Astrocyte (in vitro differentiated cells and primary cell): ENCODE measurements around the gene NTRK3. TPM values are rescaled to one million over a fixed set of nuclear protein-coding genes. Genes with fewer than 3 reads are reported as not detected.

Experiments
- DNase-seq: peaks from one replicate; pipeline ENCODE4 v3.0.0-alpha.2; 2010; ENCODE audit warnings: low read depth
- FAIRE-seq: peaks from 2 replicates; lab custom pipeline; 2011; peaks lifted over from hg19 to GRCh38; lab: Jason Lieb, UNC
- H2AFZ ChIP-seq: 2 replicates; pipeline ENCODE4 v1.6.0; 2012; ENCODE audit warnings: low read depth, low read length, inconsistent platforms
- H3K27ac ChIP-seq: 2 replicates; pipeline ENCODE4 v1.5.1; 2011; ENCODE audit warnings: low read depth, low read length, inconsistent platforms
- H3K27me3 ChIP-seq: 2 replicates; pipeline ENCODE4 v1.6.0; 2011; ENCODE audit warnings: low read length, inconsistent platforms; ENCODE audit not compliant: insufficient read depth
- H3K36me3 ChIP-seq: 2 replicates; pipeline ENCODE4 v1.5.1; 2011; ENCODE audit warnings: low read length, inconsistent platforms; ENCODE audit not compliant: insufficient read depth
- H3K4me1 ChIP-seq: 2 replicates; pipeline ENCODE4 v1.5.1; 2011; ENCODE audit warnings: low read length, inconsistent platforms; ENCODE audit not compliant: insufficient read depth
- H3K4me2 ChIP-seq: 2 replicates; pipeline ENCODE4 v1.6.0; 2012; ENCODE audit warnings: low read length, inconsistent platforms
- H3K4me3 ChIP-seq: 2 replicates; pipeline ENCODE4 v1.5.1; 2011; ENCODE audit warnings: low read depth, mild to moderate bottlenecking, low read length, inconsistent platforms; ENCODE audit not compliant: insufficient read depth
- H3K79me2 ChIP-seq: 2 replicates; pipeline ENCODE4 v1.6.0; 2012; ENCODE audit warnings: mild to moderate bottlenecking, low read length, inconsistent platforms; ENCODE audit not compliant: insufficient read depth
- H3K9ac ChIP-seq: 2 replicates; pipeline ENCODE4 v1.6.0; 2012; ENCODE audit warnings: mild to moderate bottlenecking, low read length, inconsistent platforms
- H3K9me3 ChIP-seq: 2 replicates; pipeline ENCODE4 v1.5.1; 2012; ENCODE audit warnings: low read depth, mild to moderate bottlenecking, low read length, inconsistent platforms; ENCODE audit not compliant: insufficient read depth
- H4K20me1 ChIP-seq: 2 replicates; pipeline ENCODE4 v1.6.0; 2012; ENCODE audit warnings: low read length, inconsistent platforms; ENCODE audit not compliant: insufficient read depth
- H3K27ac Mint-ChIP-seq: one replicate; pipeline ENCODE4 v1.8.0; 2021; ENCODE audit warnings: mild to moderate bottlenecking, mixed read lengths; ENCODE audit not compliant: unreplicated experiment
- H3K27me3 Mint-ChIP-seq: one replicate; pipeline ENCODE4 v1.8.0; 2021; ENCODE audit warnings: low read depth, mixed read lengths; ENCODE audit not compliant: unreplicated experiment
- H3K36me3 Mint-ChIP-seq: one replicate; pipeline ENCODE4 v1.8.0; 2021; ENCODE audit warnings: low read depth, mixed read lengths; ENCODE audit not compliant: unreplicated experiment
- H3K4me1 Mint-ChIP-seq: one replicate; pipeline ENCODE4 v1.8.0; 2021; ENCODE audit warnings: low read depth, mixed read lengths; ENCODE audit not compliant: unreplicated experiment
- H3K4me3 Mint-ChIP-seq: one replicate; pipeline ENCODE4 v1.8.0; 2021; ENCODE audit warnings: mild to moderate bottlenecking, moderate library complexity, mixed read lengths; ENCODE audit not compliant: unreplicated experiment
- H3K9me3 Mint-ChIP-seq: one replicate; pipeline ENCODE4 v1.8.0; 2021; ENCODE audit warnings: mild to moderate bottlenecking, mixed read lengths; ENCODE audit not compliant: unreplicated experiment
- EZH2 ChIP-seq: IDR thresholded peaks from 2 replicates; pipeline ENCODE4 v1.6.1; 2012; ENCODE audit warnings: mild to moderate bottlenecking, low read length, inconsistent platforms; ENCODE audit not compliant: insufficient read depth
- total RNA-seq: library from RNA; stranded (reverse); gene quantifications from 2 replicates; pipeline ENCODE4 v1.2.1, GENCODE V29; 2021
- TF ChIP-seq, protein P1 (sequence below): IDR thresholded peaks from 2 replicates; pipeline ENCODE4 v1.5.1; 2011; ENCODE audit warnings: low read depth, mild to moderate bottlenecking, inconsistent platforms, low read length, moderate library complexity; ENCODE audit not compliant: insufficient read depth

NTRK3 gene
- total RNA-seq, 1 donor from 2014 or later: 12.9 TPM

DNA sequence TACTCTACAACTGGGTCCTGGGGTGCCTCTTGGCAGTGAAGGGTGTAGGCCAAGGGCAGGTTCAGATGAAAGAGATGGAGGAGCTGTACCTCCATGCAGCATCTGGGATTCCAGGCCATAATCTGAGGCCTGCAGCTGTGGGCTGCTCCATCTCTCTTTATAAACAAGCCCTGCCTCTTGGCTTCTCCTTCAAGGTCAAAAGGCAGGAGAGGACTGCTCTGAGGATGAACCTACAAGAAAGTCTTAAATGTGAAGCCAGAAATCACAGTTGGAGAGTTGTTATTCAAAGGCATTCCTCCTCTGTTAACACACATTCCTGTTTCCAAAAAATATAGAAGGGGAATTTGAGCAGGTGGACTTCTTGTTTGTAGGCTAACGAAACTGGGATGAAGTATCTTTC lies 355.5 kb downstream of the NTRK3 start:
- Histone ChIP-seq H3K9ac (no peak overlapping the region), H3K36me3 (no peaks in the 10 kb centered on the region), H3K27me3 (no peaks in the 10 kb centered on the region), H4K20me1 (no peaks in the 10 kb centered on the region), H3K27ac (no peak overlapping the region), H3K4me1 (no peaks in the 10 kb centered on the region), H3K9me3 (no peaks in the 10 kb centered on the region), H2AFZ (no peak overlapping the region), H3K4me2 (no peak overlapping the region), H3K4me3 (no peak overlapping the region), H3K79me2 (no peaks in the 10 kb centered on the region)
- H3K36me3 Mint-ChIP-seq: peaks cover 6% of the 10 kb centered on the region
- no peak overlapping the region for H3K27ac Mint-ChIP-seq
- no peaks in the 10 kb centered on the region for H3K4me1 Mint-ChIP-seq
- no peak for TF ChIP-seq EZH2
- TF ChIP-seq, protein P1, sequence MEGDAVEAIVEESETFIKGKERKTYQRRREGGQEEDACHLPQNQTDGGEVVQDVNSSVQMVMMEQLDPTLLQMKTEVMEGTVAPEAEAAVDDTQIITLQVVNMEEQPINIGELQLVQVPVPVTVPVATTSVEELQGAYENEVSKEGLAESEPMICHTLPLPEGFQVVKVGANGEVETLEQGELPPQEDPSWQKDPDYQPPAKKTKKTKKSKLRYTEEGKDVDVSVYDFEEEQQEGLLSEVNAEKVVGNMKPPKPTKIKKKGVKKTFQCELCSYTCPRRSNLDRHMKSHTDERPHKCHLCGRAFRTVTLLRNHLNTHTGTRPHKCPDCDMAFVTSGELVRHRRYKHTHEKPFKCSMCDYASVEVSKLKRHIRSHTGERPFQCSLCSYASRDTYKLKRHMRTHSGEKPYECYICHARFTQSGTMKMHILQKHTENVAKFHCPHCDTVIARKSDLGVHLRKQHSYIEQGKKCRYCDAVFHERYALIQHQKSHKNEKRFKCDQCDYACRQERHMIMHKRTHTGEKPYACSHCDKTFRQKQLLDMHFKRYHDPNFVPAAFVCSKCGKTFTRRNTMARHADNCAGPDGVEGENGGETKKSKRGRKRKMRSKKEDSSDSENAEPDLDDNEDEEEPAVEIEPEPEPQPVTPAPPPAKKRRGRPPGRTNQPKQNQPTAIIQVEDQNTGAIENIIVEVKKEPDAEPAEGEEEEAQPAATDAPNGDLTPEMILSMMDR: no peak
- FAIRE-seq: no peak
- no peaks in the 10 kb centered on the region for H3K9me3 Mint-ChIP-seq
- H3K4me3 Mint-ChIP-seq: no peak overlapping the region
- no peak for DNase-seq
- peaks cover 12% of the 10 kb centered on the region for H3K27me3 Mint-ChIP-seq

GRCh38 chr15:87896936-87897335 lies 359.6 kb downstream of the NTRK3 start:
- Mint-ChIP-seq H3K27ac (no peak overlapping the region), H3K4me1 (no peaks in the 10 kb centered on the region), H3K9me3 (no peaks in the 10 kb centered on the region), H3K36me3 (peaks cover 4% of the 10 kb centered on the region), H3K4me3 (no peak overlapping the region), H3K27me3 (peaks cover 13% of the 10 kb centered on the region)
- H3K9me3 ChIP-seq: no peaks in the 10 kb centered on the region
- H3K27ac ChIP-seq: no peak overlapping the region
- H2AFZ ChIP-seq: no peak overlapping the region
- no peak for FAIRE-seq
- H4K20me1 ChIP-seq: no peaks in the 10 kb centered on the region
- H3K4me2 ChIP-seq: no peak overlapping the region
- TF ChIP-seq, protein P1: no peak
- no peak for TF ChIP-seq EZH2
- no peaks in the 10 kb centered on the region for H3K36me3 ChIP-seq
- H3K27me3 ChIP-seq: no peaks in the 10 kb centered on the region
- H3K79me2 ChIP-seq: no peaks in the 10 kb centered on the region
- H3K4me1 ChIP-seq: no peaks in the 10 kb centered on the region
- no peak overlapping the region for H3K4me3 ChIP-seq
- no peak for DNase-seq
- H3K9ac ChIP-seq: no peak overlapping the region

GRCh38 chr15:87887177-87887576 lies 369.4 kb downstream of the NTRK3 start:
- no peaks in the 10 kb centered on the region for H3K9me3 ChIP-seq
- TF ChIP-seq, protein P1: no peak
- TF ChIP-seq EZH2: no peak
- FAIRE-seq (no peak), DNase-seq (no peak)
- H3K4me3 Mint-ChIP-seq: no peak overlapping the region
- H3K27ac Mint-ChIP-seq: no peak overlapping the region
- H3K36me3 ChIP-seq: no peaks in the 10 kb centered on the region
- H3K9ac ChIP-seq: no peak overlapping the region
- peaks cover 20% of the 10 kb centered on the region for H3K27me3 Mint-ChIP-seq
- H3K9me3 Mint-ChIP-seq: no peaks in the 10 kb centered on the region
- no peaks in the 10 kb centered on the region for H3K27me3 ChIP-seq
- no peaks in the 10 kb centered on the region for H4K20me1 ChIP-seq
- no peak overlapping the region for H3K4me2 ChIP-seq
- no peaks in the 10 kb centered on the region for H3K4me1 ChIP-seq
- no peaks in the 10 kb centered on the region for H3K79me2 ChIP-seq
- no peak overlapping the region for H3K27ac ChIP-seq
- no peak overlapping the region for H3K4me3 ChIP-seq
- H3K4me1 Mint-ChIP-seq: no peaks in the 10 kb centered on the region
- no peaks in the 10 kb centered on the region for H3K36me3 Mint-ChIP-seq
- H2AFZ ChIP-seq: no peak overlapping the region
